ENCODE results near the gene TRAPPC3L.

Gene TRAPPC3L

DNA sequence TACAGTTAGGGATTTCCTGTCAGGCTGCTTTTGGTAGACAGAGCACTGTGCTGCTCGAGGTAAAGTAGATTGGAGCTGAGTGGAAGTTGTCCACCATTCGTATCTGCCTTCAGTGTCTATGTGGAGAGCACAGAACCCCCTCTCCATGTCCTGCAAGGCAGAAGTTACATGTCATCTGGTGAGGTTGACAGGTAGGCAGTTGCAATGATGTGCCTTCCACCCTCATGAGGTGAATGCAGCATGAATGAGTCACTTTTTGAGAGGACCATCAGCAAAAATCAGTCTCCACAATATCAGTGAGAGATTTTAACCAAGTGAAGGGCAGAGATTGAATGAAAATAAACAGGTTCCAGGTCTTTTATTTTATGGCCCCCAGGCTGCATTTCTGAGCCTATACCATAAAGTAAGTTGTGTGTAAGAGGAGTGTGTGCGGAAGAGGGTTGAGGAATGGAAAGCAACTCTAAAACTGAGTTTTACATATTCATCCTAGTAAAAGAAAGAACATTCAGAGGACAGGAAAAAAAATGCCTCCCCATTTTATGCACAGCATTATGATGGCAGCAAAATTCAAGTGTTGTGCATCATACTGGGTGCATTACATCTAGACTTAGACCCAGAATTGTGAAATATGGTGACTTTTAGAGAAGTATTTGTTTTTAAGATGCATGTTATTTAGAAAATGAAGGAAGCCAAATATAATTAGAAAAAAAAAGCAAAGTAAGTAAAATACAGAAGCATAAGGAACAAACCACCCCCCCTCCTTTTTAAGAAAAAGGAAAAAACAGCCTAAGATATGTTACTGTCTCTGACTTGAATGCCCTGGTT is 15.8 kb downstream of the TRAPPC3L start:
- peaks cover 3% of the 10 kb centered on the region for H3K27me3 ChIP-seq (ENCODE audit: control insufficient read depth, insufficient read depth, low read length)
- peaks cover 6% of the 10 kb centered on the region for H3K4me1 ChIP-seq (ENCODE audit: control insufficient read depth, insufficient read depth, low read length)
- H3K9ac ChIP-seq (ENCODE audit: low read length): no peak overlapping the region
- no peak overlapping the region for H3K4me3 ChIP-seq (ENCODE audit: low read length)
- H3K36me3 ChIP-seq (ENCODE audit: control insufficient read depth, insufficient read depth, low read length): no peaks in the 10 kb centered on the region
- H3K9me3 ChIP-seq (ENCODE audit: control insufficient read depth, low read length): no peaks in the 10 kb centered on the region

DNA sequence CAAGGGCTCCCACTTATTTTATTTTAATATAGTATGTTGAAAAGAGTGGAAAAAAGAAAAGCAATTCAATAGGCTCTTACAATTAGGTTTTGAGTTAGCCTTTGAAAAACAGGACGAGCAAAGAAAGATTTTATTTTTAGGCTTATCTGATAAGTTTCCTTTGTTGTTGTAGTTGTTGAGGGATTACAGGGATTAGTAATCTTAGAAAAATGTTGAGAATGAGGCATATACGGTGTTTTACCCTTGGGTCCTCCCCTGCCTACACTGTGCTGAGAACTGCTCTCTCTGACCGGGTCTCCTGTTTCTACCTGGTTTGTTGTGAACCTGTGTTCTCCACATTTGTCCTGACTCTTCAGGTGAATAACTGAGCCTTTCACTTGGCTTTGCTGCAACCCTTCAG is 16.7 kb downstream of the TRAPPC3L start:
- H3K9ac ChIP-seq (ENCODE audit: low read length): no peak overlapping the region
- H3K27me3 ChIP-seq (ENCODE audit: control insufficient read depth, insufficient read depth, low read length): peaks cover 3% of the 10 kb centered on the region
- H3K4me3 ChIP-seq (ENCODE audit: low read length): no peak overlapping the region

GRCh38 chr6:116528133-116528532 is 17.4 kb downstream of the TRAPPC3L start:
- Histone ChIP-seq H3K27me3 (ENCODE audit: control insufficient read depth, insufficient read depth, low read length) (peaks cover 3% of the 10 kb centered on the region), H3K36me3 (ENCODE audit: control insufficient read depth, insufficient read depth, low read length) (no peaks in the 10 kb centered on the region)

More for the DNA sequence above, 16.7 kb downstream of the TRAPPC3L start:
- H3K9me3 ChIP-seq (ENCODE audit: control insufficient read depth, low read length): no peaks in the 10 kb centered on the region
- H3K36me3 ChIP-seq (ENCODE audit: control insufficient read depth, insufficient read depth, low read length): no peaks in the 10 kb centered on the region
- H3K4me1 ChIP-seq (ENCODE audit: control insufficient read depth, insufficient read depth, low read length): peaks cover 6% of the 10 kb centered on the region

GRCh38 chr6:116524236-116524635 is 21.2 kb downstream of the TRAPPC3L start:
- Histone ChIP-seq H3K4me3 (ENCODE audit: low read length) (no peak overlapping the region), H3K9ac (ENCODE audit: low read length) (no peak overlapping the region), H3K9me3 (ENCODE audit: control insufficient read depth, low read length) (no peaks in the 10 kb centered on the region), H3K27me3 (ENCODE audit: control insufficient read depth, insufficient read depth, low read length) (no peaks in the 10 kb centered on the region), H3K36me3 (ENCODE audit: control insufficient read depth, insufficient read depth, low read length) (no peaks in the 10 kb centered on the region), H3K4me1 (ENCODE audit: control insufficient read depth, insufficient read depth, low read length) (no peaks in the 10 kb centered on the region)

More at GRCh38 chr6:116528133-116528532, 17.4 kb downstream of the TRAPPC3L start:
- no peaks in the 10 kb centered on the region for H3K9me3 ChIP-seq (ENCODE audit: control insufficient read depth, low read length)
- H3K9ac ChIP-seq (ENCODE audit: low read length): no peak overlapping the region
- no peak overlapping the region for H3K4me3 ChIP-seq (ENCODE audit: low read length)
- peaks cover 6% of the 10 kb centered on the region for H3K4me1 ChIP-seq (ENCODE audit: control insufficient read depth, insufficient read depth, low read length)

GRCh38 chr6:116522896-116523295 is 22.6 kb downstream of the TRAPPC3L start:
- Histone ChIP-seq H3K9me3 (ENCODE audit: control insufficient read depth, low read length) (no peaks in the 10 kb centered on the region), H3K9ac (ENCODE audit: low read length) (no peak overlapping the region), H3K4me3 (ENCODE audit: low read length) (no peak overlapping the region), H3K36me3 (ENCODE audit: control insufficient read depth, insufficient read depth, low read length) (no peaks in the 10 kb centered on the region), H3K27me3 (ENCODE audit: control insufficient read depth, insufficient read depth, low read length) (no peaks in the 10 kb centered on the region), H3K4me1 (ENCODE audit: control insufficient read depth, insufficient read depth, low read length) (no peaks in the 10 kb centered on the region)

- Histone ChIP-seq H3K36me3 (ENCODE audit: control insufficient read depth, insufficient read depth, low read length) (no peaks in the 10 kb centered on the region), H3K4me3 (ENCODE audit: low read length) (no peak overlapping the region), H3K9ac (ENCODE audit: low read length) (no peak overlapping the region), H3K27me3 (ENCODE audit: control insufficient read depth, insufficient read depth, low read length) (no peaks in the 10 kb centered on the region), H3K9me3 (ENCODE audit: control insufficient read depth, low read length) (no peaks in the 10 kb centered on the region), H3K4me1 (ENCODE audit: control insufficient read depth, insufficient read depth, low read length) (no peaks in the 10 kb centered on the region)
Measured at GRCh38 chr6:116518621-116519368, 26.7 kb downstream of the TRAPPC3L start.

- H3K4me1 ChIP-seq (ENCODE audit: control insufficient read depth, insufficient read depth, low read length): no peaks in the 10 kb centered on the region
- H3K27me3 ChIP-seq (ENCODE audit: control insufficient read depth, insufficient read depth, low read length): no peaks in the 10 kb centered on the region
- no peaks in the 10 kb centered on the region for H3K36me3 ChIP-seq (ENCODE audit: control insufficient read depth, insufficient read depth, low read length)
- H3K9me3 ChIP-seq (ENCODE audit: control insufficient read depth, low read length): no peaks in the 10 kb centered on the region
- no peak overlapping the region for H3K4me3 ChIP-seq (ENCODE audit: low read length)
- no peak overlapping the region for H3K9ac ChIP-seq (ENCODE audit: low read length)
Measured at GRCh38 chr6:116515141-116515540, 30.3 kb downstream of the TRAPPC3L start.

DNA sequence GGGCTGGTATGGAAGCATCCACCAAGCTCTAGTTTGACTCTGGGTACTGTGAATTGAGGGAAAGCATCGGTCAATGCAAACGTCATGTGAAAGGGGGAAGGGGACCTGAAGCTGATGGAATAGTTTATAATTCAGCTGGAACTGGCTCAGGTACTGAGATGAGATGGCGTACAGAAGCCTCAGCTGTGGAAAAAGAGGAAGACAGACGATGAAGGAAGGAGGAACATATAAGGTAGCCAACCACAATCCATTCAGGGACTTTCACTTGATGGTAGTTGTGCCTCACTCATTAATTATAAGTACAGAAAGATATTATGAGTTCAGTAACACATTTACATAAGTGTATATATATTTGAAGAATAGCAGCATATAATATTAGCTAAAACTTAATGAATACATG is 31.4 kb downstream of the TRAPPC3L start:
- Histone ChIP-seq H3K36me3 (ENCODE audit: control insufficient read depth, insufficient read depth, low read length) (no peaks in the 10 kb centered on the region), H3K27me3 (ENCODE audit: control insufficient read depth, insufficient read depth, low read length) (no peaks in the 10 kb centered on the region), H3K9ac (ENCODE audit: low read length) (no peak overlapping the region), H3K4me1 (ENCODE audit: control insufficient read depth, insufficient read depth, low read length) (no peaks in the 10 kb centered on the region), H3K9me3 (ENCODE audit: control insufficient read depth, low read length) (no peaks in the 10 kb centered on the region), H3K4me3 (ENCODE audit: low read length) (no peak overlapping the region)

DNA sequence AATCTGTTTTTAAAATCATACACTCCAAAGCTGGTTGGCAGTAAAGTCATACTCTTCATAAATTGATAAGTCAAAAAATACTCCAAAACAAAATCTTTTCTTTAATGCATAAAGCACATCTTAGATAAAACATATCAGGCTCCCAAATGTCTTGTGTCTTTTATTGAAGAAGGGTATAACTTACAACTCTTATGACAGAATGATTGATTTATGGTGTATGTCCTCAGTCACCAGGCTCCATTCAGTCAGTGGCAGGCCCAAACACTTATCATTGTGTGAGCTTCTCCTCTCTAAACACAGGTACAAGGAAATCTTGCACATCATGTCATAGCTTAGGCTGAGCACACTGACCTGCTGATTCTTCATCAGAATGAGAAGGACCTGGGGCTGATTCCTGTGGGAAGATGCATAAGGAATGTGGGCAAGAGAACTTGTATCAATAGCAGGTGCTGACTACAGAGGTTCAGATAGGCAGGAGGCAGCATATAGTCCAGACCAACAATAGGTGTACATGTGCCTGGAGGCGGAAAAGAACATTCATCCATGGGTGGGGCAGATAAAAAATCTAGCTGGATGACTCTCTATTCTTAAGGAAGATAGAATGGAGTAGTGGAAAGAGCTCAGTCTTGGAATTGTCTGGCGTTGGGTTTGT is 32.1 kb downstream of the TRAPPC3L start:
- Histone ChIP-seq H3K9me3 (ENCODE audit: control insufficient read depth, low read length) (no peaks in the 10 kb centered on the region), H3K4me3 (ENCODE audit: low read length) (no peak overlapping the region)

GRCh38 chr6:116512734-116513133 is 32.8 kb downstream of the TRAPPC3L start:
- Histone ChIP-seq H3K27me3 (ENCODE audit: control insufficient read depth, insufficient read depth, low read length) (no peaks in the 10 kb centered on the region), H3K4me1 (ENCODE audit: control insufficient read depth, insufficient read depth, low read length) (no peaks in the 10 kb centered on the region), H3K9ac (ENCODE audit: low read length) (no peak overlapping the region), H3K9me3 (ENCODE audit: control insufficient read depth, low read length) (no peaks in the 10 kb centered on the region), H3K4me3 (ENCODE audit: low read length) (no peak overlapping the region), H3K36me3 (ENCODE audit: control insufficient read depth, insufficient read depth, low read length) (no peaks in the 10 kb centered on the region)

More for the DNA sequence above, 32.1 kb downstream of the TRAPPC3L start:
- no peaks in the 10 kb centered on the region for H3K36me3 ChIP-seq (ENCODE audit: control insufficient read depth, insufficient read depth, low read length)
- no peaks in the 10 kb centered on the region for H3K27me3 ChIP-seq (ENCODE audit: control insufficient read depth, insufficient read depth, low read length)
- H3K4me1 ChIP-seq (ENCODE audit: control insufficient read depth, insufficient read depth, low read length): no peaks in the 10 kb centered on the region
- no peak overlapping the region for H3K9ac ChIP-seq (ENCODE audit: low read length)

DNA sequence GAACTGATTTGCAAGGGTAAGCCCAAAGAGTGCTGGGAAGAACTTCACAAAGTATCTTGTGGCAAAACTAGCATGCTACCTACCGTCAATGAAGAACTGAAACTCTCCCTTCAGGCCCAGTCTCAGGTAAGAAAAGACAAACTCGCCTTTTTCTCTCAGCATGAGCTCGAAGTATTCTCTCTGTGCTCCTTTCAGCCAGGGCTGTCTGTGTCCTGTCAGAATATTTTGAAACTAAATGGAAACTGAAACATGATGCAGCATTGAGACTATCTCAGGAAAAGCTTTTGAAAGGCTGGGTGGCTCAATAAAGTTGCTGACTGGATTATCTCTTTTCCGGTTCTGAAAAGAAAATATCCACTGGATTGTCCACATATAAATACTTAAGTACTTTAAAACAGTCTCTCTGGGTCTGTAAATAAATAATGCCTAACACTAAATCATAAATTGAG is 33.3 kb downstream of the TRAPPC3L start:
- Histone ChIP-seq H3K9ac (ENCODE audit: low read length) (peak overlapping the region; percentile 40), H3K9me3 (ENCODE audit: control insufficient read depth, low read length) (no peaks in the 10 kb centered on the region), H3K27me3 (ENCODE audit: control insufficient read depth, insufficient read depth, low read length) (no peaks in the 10 kb centered on the region), H3K36me3 (ENCODE audit: control insufficient read depth, insufficient read depth, low read length) (no peaks in the 10 kb centered on the region), H3K4me3 (ENCODE audit: low read length) (no peak overlapping the region), H3K4me1 (ENCODE audit: control insufficient read depth, insufficient read depth, low read length) (no peaks in the 10 kb centered on the region)

Measured in mucosa of stomach (tissue), 1 donor.